ENCODE results near the gene ZNF438. TPM values are rescaled to one million over a fixed set of nuclear protein-coding genes. Genes with fewer than 3 reads are reported as not detected.

Gene ZNF438
- total and polyA plus RNA-seq, 2 of the 4 experiments (the other 2 are of a cell fraction), result 1.8 to 2.9 TPM

- peak overlapping the region; percentile 79; the same call in 1 of the 2 replicates for H3K18ac ChIP-seq (ENCODE audit: low read depth, low read length)
- peak overlapping the region; percentile 69; the same call in 1 of the 2 replicates for H4K5ac ChIP-seq (ENCODE audit: low read depth, low read length)
- dilution Hi-C loops (cut with HindIII; ENCODE audit: low sequenced_read_pairs, unreplicated experiment) (no loop called here), in situ Hi-C loops (cut with MboI; ENCODE audit: low sequenced_read_pairs) (no loop called here), intact Hi-C loops (cut with micrococcal nuclease) (no loop called here)
- H4K91ac ChIP-seq (ENCODE audit: insufficient read depth, low read depth, low read length), result no peak overlapping the region; the same call in 1 of the 2 replicates
- no peak overlapping the region for H2AK9ac ChIP-seq (replicated peaks; ENCODE audit: low read depth, low read length, poor library complexity)
- H3K56ac ChIP-seq (ENCODE audit: extremely low read depth, insufficient read depth, low read length), result no peak overlapping the region
- H3K27me3 ChIP-seq (ENCODE audit: control insufficient read depth, insufficient read depth, low read length), result no peaks in the 10 kb centered on the region
- no TSS peak for BruUV-seq (replicated peaks)
- H3K23ac ChIP-seq (ENCODE audit: low read depth, low read length), result peak overlapping the region; percentile 74; the same call in 1 of the 2 replicates
- WGBS, 2 experiments (ENCODE audit: extremely low coverage in 2 of 2, insufficient read length in 1 of 2), result 70% methylated on average over 2 of the region's 2 CpGs; no CpG with 5 or more reads in 1 of the 2 experiments
- POLR2A ChIA-PET (ENCODE audit: unreplicated experiment), result no interaction called here
- no peaks in the 10 kb centered on the region for H3K36me3 ChIP-seq (ENCODE audit: control insufficient read depth, insufficient read depth, low read length)
- H3K27ac ChIP-seq (ENCODE audit: insufficient read depth, low read length), result peak overlapping the region; percentile 44; the same call in 1 of the 2 replicates
- peak overlapping the region; percentile 78; the same call in 1 of the 2 replicates for H2BK120ac ChIP-seq (ENCODE audit: low read depth, low read length)
- H3K4me1 ChIP-seq (ENCODE audit: control insufficient read depth, insufficient read depth, low read length), result peaks cover 17% of the 10 kb centered on the region
- DNase-seq (peak; percentile 40), ATAC-seq (ENCODE audit: low read depth) (peak; percentile 10; the same call in 1 of the 2 replicates)
- H3K4me2 ChIP-seq (ENCODE audit: low read depth, low read length), result no peak overlapping the region
- peaks cover 0 to 5% of the 10 kb centered on the region in 2 experiments; a peak in 3 of 4 replicates for H3K79me1 ChIP-seq (ENCODE audit: low read depth in 1 of 2, low read length in 2 of 2)
- H3K4ac ChIP-seq (ENCODE audit: low read depth, low read length), result peak overlapping the region; percentile 32
- peaks cover 11% of the 10 kb centered on the region for H3K9me1 ChIP-seq (ENCODE audit: insufficient read depth, low read length)
- H3K9me3 ChIP-seq (ENCODE audit: control insufficient read depth, insufficient read depth, low read length), result no peaks in the 10 kb centered on the region
- CTCF ChIA-PET, result interaction anchor here (0.6 kb wide), 1 partner anchor 73 kb away, joined by 4 read pairs; no protein-coding TSS in a partner anchor
- H2BK20ac ChIP-seq (ENCODE audit: low read depth, low read length), result peak overlapping the region; percentile 70
- H4K8ac ChIP-seq (ENCODE audit: low read depth in 2 of 2, low read length in 2 of 2), result peak overlapping the region in 1 of 2 experiments; percentile 32; a peak in 2 of 4 replicates
- H3K14ac ChIP-seq (replicated peaks; ENCODE audit: low read depth, low read length), result peak overlapping the region; percentile 75; the same call in 1 of the 2 replicates
- H3K4me3 ChIP-seq (ENCODE audit: insufficient read depth, low read depth, low read length), result no peak overlapping the region
- peak overlapping the region; percentile 55; the same call in 1 of the 3 replicates for H2BK15ac ChIP-seq (ENCODE audit: low read depth, low read length)
- H3K9ac ChIP-seq (ENCODE audit: low read depth, low read length), result no peak overlapping the region
- no peaks in the 10 kb centered on the region for H4K20me1 ChIP-seq (ENCODE audit: insufficient read depth, low read length)
- peak overlapping the region; percentile 77 for H2BK5ac ChIP-seq (ENCODE audit: low read depth, low read length, poor library complexity, severe bottlenecking)
- TF ChIP-seq CHD1 (IDR thresholded peaks at IDR 0.05; ENCODE audit: low read depth, low read length) (no peak), CTCF (conservative IDR thresholded peaks at IDR 0.05; ENCODE audit: low read depth, low read length) (no peak), SMC3 (IDR thresholded peaks at IDR 0.05; ENCODE audit: low read depth, low read length) (no peak), MAZ (IDR thresholded peaks at IDR 0.05; ENCODE audit: borderline replicate concordance, low read depth, low read length) (no peak), BHLHE40 (IDR thresholded peaks at IDR 0.05; ENCODE audit: low read depth, low read length) (no peak), RFX5 (IDR thresholded peaks at IDR 0.05; ENCODE audit: low read depth, low read length) (no peak), RCOR1 (IDR thresholded peaks at IDR 0.05; ENCODE audit: insufficient replicate concordance, low read length) (no peak), USF2 (IDR thresholded peaks at IDR 0.05; ENCODE audit: low read depth, low read length) (no peak), POLR2A (IDR thresholded peaks at IDR 0.05; ENCODE audit: low read depth, low read length) (no peak), FOS (IDR thresholded peaks at IDR 0.05; ENCODE audit: low read depth, low read length) (no peak), CEBPB (IDR thresholded peaks at IDR 0.05; ENCODE audit: low read depth, low read length) (no peak), NFE2L2 (IDR thresholded peaks at IDR 0.05; ENCODE audit: low read depth, low read length) (no peak), RAD21 (IDR thresholded peaks at IDR 0.05; ENCODE audit: low read length) (no peak), ELK1 (IDR thresholded peaks at IDR 0.05; ENCODE audit: borderline replicate concordance, low read depth, low read length) (no peak), MXI1 (IDR thresholded peaks at IDR 0.05; ENCODE audit: borderline replicate concordance, low read depth, low read length) (no peak), MAFK (IDR thresholded peaks at IDR 0.05; ENCODE audit: low read depth, low read length) (no peak)
- H2AK5ac ChIP-seq (ENCODE audit: low read depth, low read length), result peak overlapping the region; percentile 24; the same call in 1 of the 2 replicates
- peak overlapping the region; percentile 40 for H2AFZ ChIP-seq (replicated peaks; ENCODE audit: low read length, poor library complexity)
Observed at GRCh38 chr10:30858499-30858898, 173.2 kb downstream of the ZNF438 start.
